ENCODE results near the gene HAS3. TPM values are rescaled to one million over a fixed set of nuclear protein-coding genes. Genes with fewer than 3 reads are reported as not detected.
"Not testable (repeated sequence)": the region's sequence is repeated elsewhere in the genome, so short reads cannot be mapped to it uniquely, and the experiment has no call there.

Gene HAS3, protein sequence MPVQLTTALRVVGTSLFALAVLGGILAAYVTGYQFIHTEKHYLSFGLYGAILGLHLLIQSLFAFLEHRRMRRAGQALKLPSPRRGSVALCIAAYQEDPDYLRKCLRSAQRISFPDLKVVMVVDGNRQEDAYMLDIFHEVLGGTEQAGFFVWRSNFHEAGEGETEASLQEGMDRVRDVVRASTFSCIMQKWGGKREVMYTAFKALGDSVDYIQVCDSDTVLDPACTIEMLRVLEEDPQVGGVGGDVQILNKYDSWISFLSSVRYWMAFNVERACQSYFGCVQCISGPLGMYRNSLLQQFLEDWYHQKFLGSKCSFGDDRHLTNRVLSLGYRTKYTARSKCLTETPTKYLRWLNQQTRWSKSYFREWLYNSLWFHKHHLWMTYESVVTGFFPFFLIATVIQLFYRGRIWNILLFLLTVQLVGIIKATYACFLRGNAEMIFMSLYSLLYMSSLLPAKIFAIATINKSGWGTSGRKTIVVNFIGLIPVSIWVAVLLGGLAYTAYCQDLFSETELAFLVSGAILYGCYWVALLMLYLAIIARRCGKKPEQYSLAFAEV
- total RNA-seq (2014; rRNA removed; shearing (Covaris generic)): 0.09 and 1.5 TPM in 2 replicates

DNA sequence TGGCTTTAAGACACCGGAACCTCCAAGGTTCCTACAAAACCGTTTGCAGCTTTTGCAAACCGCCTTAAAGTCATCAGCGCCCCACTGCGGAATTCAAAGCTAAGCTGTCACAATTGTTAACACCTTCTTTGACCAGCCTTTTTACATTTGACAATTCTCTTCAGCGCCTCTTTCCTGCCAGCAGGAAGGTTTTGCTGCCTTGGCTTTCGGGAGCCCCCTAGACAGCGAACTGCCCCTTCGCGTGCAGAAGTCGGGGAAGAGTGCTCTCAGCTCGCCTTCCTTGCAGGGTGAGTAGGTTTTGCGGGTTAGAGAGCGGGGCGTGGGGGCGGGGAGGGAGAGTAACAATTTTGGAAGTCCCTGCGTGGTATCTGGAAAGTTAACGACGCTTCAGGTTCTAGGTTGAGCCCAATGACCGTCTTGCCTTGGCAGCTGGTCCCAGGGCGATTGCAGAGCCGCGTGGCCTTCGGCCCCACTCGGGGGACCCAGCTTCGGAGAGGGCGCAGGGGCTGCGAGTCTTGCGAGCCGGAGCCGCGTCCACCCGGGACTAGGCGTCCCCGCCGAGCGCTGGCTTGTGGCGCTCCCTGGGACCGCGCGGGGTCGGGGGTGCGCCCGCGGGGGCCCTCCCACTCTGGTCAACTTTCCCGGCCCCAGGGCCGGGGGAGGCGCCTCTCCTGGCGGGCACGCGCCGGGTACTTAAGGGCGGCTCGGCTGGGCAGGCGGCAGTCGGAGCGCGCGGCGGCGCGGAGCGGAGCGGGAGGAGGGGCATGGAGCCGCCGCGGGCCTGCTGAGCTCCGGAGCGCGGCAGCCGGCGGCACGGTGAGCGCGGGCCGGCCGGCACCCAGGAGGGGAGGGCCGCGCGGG is at the start of gene HAS3:
Gene HAS3 (plus strand): TSS at position 153 of the 861 bp plus-strand sequence. CDS start 3,743 bp downstream, outside the sequence.
- DNase-seq (ENCODE audit: low read depth): peak; percentile 68

DNA sequence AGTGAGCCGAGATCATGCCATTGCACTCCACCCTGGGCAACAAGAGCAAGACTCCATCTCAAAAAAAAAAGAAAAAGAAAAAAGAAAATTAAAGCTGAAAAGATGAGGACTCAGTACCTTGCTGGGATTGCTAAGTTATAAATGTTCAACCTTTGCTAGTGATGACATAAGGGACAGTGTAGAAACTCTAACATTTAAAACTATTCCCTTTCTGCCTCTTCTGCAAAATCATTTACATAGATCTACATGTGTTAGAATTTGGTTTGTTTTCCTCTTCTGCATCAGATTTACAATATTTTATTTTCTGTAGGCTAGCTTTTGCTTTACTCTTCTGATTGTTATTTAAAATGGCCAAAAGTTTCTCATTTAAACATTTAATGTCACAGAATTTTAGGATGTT is 49.5 kb upstream of the HAS3 start:
- no peak for DNase-seq (ENCODE audit: low read depth)

- DNase-seq (ENCODE audit: low read depth): no peak
These were observed 49.0 kb upstream of the HAS3 start for GRCh38 chr16:69056421-69056820.

DNA sequence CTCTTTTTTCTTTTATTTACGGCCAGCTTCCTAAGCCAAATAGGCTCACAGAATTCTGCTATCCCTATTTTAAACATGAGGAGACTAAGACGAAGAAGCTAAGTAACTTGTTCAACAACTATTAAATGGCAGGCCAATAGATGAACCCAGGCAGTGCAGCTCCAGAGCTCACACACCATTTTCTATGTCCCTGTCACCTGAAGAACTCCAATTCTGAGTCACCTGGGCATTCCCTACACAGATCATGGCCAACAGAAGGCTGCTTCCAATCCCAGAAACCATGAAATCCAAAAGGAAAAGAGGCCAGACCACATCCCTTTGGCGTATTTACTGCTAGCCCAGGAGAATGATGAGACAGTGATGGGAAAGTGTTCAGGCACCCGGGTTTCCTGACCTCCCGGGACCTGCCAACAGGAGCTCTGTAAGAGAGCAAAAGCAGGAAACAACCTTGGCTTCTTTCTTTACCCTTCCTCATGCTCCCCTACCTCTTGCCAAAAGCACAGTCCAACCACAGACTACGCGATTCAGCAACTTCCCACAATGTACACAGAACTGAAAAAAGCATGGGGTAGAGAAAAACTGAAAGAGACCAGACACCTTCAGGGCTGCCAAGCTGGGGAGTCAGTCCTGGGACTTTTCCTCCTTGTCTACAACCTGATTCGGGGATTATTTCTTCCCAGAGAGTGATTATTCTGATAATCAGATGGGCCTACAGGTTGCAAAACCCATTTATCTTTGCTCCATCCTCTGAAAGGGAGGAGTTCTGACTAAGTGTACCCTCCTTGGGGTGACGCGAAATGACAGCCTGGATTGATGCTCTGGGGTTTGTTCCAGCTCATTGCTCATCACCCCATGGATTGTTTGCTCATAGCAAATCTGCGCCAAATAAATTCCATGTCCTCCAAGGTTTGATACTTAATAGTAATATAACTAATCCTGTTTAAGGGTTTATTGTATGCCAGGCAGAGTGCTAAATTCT is 47.8 kb upstream of the HAS3 start:
- DNase-seq (ENCODE audit: low read depth): peak; percentile 87

GRCh38 chr16:69063491-69063890 is 42.0 kb upstream of the HAS3 start:
- DNase-seq (ENCODE audit: low read depth): not testable (repeated sequence)

DNA sequence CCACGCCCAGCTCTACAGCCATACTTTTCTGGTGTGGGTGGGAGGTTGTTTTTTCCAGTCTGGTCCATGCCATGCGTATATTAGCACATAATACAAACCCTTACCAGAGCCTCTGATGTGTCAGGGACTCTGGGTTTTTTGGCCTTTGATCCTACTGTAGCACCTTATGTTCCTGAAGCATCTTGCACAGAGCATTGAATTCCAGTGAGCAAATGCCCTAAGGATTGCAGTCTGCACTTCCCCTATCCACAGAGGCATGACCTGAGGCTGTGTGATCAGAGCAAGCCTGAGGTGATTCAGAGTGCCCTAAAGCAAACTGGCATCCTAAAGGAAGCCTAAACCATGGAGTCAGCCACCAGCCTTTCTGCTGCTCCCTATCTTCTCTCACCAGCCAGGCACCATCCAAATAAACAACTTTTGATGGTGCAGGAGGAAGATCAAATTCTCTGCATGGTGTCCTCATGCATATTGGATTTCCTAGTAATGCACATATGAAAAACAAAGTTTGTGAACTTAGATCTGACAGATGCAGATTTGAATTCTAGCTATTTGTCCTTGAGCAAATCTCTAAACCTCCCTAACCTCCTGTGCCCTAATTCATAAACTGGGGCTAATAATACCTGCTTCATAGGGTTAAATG is 41.2 kb upstream of the HAS3 start:
- DNase-seq (ENCODE audit: low read depth): peak; percentile 48

- no peak for DNase-seq (ENCODE audit: low read depth)
These were observed 40.6 kb upstream of the HAS3 start for GRCh38 chr16:69064764-69065313.

DNA sequence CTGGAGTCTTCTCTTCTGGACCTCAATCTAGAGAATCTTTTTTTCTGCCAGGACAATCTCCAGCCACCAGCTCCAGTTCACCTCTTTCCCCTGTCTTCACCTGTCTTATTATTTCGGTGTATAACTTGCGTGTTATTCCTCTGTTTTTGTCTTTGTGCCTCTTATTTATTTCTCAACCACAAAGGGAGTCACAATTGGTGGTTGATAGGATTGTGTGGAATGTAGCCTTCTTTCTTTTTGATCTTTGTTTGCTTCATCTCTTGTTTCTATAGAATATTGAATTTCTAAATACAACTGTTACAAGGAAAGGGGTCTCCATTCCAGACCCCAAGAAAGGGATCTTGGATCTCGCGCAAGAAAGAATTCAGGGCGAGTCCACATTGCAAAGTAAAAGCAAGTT is 35.9 kb upstream of the HAS3 start:
- DNase-seq (ENCODE audit: low read depth): no peak

- DNase-seq (ENCODE audit: low read depth): no peak
These were observed 34.4 kb upstream of the HAS3 start for GRCh38 chr16:69071036-69071435.

DNA sequence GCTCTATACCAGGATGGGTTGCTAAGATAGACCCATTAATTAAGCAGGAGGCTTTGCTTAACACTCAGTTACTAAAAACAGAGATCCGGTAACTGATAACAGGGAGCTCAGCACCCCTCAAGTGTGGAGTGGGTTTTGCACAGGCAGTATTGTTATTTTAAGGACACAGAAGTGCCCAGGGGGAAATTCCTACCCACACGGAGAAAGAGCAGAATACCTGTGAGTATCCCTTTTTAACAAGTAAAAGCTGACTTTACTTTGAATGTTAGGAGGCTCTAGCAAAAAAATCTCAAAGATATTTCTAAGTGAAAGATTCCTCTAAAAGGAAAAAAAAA is 32.8 kb upstream of the HAS3 start:
- DNase-seq (ENCODE audit: low read depth): no peak

DNA sequence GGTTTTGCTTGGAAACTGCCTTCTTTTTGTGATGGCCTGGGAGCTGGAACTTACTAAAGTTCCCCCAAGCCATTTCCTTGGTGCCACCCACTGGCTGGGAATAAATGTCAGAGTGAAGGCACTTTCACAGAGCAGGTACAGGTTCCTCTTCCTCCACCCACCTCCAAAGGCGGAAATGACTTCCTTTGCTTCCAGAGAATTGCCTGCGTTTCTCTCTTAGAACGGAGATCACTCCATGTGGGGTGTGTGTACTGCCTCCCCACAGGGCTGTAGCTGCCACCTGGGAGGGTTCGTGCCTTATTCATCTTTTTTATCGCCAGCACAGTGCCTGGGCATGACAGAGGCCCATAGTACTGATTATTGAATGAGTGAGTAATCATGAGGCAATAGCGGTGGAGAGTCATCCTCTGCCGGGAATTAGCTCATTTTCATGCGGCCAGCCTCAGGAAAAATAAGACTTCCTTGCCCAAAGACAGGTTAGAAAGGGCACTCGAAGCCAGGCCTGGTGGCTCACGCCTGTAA is 32.2 kb upstream of the HAS3 start:
- peak; percentile 92 for DNase-seq (ENCODE audit: low read depth)

DNA sequence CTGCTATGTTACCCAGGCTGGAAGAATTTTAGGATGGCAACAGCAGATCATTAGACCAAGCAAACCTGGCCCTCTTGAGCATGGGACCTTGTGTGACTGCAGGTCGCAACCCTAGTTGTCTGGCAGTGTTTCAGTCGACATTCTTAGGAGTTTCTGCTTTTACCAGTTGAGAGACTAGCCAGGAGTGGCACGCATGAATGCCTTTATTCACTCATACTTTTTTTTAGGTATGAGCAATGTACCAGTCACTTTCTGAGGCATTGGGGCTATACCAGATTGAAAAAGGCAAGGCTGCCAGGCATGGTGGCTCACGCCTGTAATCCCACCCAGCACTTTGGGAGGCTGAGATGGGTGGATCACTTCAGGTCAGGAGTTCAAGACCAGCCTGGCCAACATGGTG is 28.2 kb upstream of the HAS3 start:
- peak; percentile 82 for DNase-seq (ENCODE audit: low read depth)

- DNase-seq (ENCODE audit: low read depth): no peak
These were observed 27.4 kb upstream of the HAS3 start for GRCh38 chr16:69078073-69078472.

DNA sequence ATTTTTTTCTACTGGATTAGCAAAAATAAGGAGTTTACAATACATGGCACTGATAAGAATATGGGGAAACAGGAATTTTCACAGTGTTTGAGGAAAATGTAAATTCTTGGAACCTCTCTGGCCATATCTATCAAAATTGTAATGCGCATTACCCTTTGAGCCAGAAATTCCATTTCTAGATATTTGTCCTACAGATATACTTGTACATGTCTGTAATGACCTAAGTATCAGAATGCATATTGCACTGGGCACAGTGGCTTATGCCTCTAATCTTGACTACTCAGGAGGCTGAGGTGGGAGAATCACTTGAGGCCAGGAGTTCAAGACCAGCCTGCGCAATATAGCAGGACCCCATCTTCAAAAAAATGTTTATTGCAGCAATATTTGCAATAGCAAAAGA is 25.8 kb upstream of the HAS3 start:
- DNase-seq (ENCODE audit: low read depth): no peak

GRCh38 chr16:69083306-69083941 is 22.0 kb upstream of the HAS3 start:
- DNase-seq (ENCODE audit: low read depth): no peak

GRCh38 chr16:69084289-69084688 is 21.2 kb upstream of the HAS3 start:
- no peak for DNase-seq (ENCODE audit: low read depth)

- DNase-seq (ENCODE audit: low read depth): no peak
These were observed 20.3 kb upstream of the HAS3 start for GRCh38 chr16:69085032-69085695.

- DNase-seq (ENCODE audit: low read depth): no peak
These were observed 18.3 kb upstream of the HAS3 start for GRCh38 chr16:69087161-69087581.

DNA sequence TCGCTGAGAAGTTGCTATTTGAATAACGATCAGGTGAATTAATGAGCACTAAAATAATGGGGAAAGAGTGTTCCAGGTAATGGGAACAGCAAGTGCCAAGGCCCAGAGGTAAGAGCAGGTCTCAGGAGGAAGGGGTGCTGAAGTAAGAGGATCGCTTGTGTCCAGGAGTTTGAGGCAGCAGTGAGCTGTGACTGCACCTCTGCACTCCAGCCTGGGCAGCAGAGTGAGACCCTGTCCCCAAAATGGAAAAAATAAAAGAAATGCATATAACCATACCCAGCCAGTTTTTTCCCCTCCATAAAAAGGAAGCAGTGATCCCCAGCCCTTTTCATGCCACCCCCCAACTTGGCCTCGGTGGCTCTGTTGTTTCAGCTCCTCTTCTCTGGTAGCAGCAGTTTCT is 16.8 kb upstream of the HAS3 start:
- no peak for DNase-seq (ENCODE audit: low read depth)

Measured in Daoy (cell line).